ENCODE results near the gene ABHD18. TPM values are rescaled to one million over a fixed set of nuclear protein-coding genes. Genes with fewer than 3 reads are reported as not detected.

The ABHD18 gene
- 6.5 and 13.8 TPM in 2 replicates for total RNA-seq

DNA sequence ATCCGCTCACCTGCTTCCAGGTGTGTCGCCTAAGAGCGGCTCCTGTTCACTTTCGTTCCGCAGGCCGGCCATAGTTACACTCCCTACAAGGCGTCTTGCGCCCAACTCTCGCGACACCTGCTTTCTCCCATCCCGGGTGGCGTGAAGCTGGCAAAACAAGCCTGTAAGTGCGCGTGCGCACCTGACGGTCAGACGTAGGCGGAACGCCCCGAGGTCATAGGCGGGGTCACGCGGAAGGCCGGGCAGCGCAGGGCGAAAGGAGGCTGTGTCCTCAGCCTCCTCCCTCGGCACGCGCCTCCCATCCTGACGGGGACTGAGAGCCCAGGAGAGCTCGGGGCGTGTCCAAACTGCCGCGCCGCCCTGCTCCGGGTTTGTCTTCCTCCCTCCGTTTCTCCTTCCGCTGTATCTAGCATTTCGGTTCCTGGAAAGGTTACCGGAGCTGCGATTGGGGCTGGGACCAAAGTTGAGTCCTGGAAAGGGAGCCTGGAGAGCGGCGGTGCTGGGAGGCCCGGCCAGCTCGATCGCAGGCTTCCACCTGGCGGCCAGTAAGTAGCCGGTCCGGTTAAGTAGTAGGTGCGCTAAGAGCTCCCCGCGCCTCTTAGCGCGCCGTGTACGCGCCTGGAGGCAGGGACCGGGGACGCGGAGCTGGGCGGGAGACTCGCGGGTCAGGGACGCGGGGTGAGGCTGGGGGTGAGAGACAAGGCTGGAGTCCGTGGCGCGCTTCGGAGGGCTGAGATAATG lies at the start of gene ABHD18, which contains the start of gene MFSD8:
ABHD18 (plus strand) TSS at position 345 of the 741 bp plus-strand sequence. CDS start 17,550 bp downstream, outside the sequence.
MFSD8 (minus strand) TSS at position 112 of the 741 bp plus-strand sequence; CDS start at position 72, 40 bp downstream.

GRCh38 chr4:128060699-128061565 lies 95.7 kb downstream of the ABHD18 start, which contains the start of gene LARP1B:
TSS of gene LARP1B (plus strand) at chr4:128061312. CDS start at chr4:128074952, 13,640 bp downstream.

Other genes starting within 250 kb of the ABHD18 start
- not detected in 2 replicates for gene SLC25A31, start 235.0 kb upstream of the ABHD18 start, total RNA-seq
- gene HSPA4L, start 183.1 kb upstream of the ABHD18 start, total RNA-seq, result 8.1 and 16.4 TPM in 2 replicates
- gene PLK4, start 84.5 kb upstream of the ABHD18 start, total RNA-seq, result 15.6 and 21.1 TPM in 2 replicates
- gene MFSD8, start 233 bp upstream of the ABHD18 start, total RNA-seq, result 17.2 and 29.2 TPM in 2 replicates
- gene LARP1B, start 95.9 kb downstream of the ABHD18 start, total RNA-seq, result 26.9 and 28.9 TPM in 2 replicates

Measured in epithelial cell of umbilical artery (primary cell).